Choroid plexus epithelial cell (primary cell): ENCODE data around the gene CHRNB4.
A peak's percentile ranks its signal among the peaks of the same experiment; 100 is the strongest.

Experiments
- DNase-seq: peaks from one replicate; pipeline ENCODE4 v3.0.0-alpha.2; 2010; ENCODE audit warnings: low read depth
- H3K4me3 ChIP-seq: 2 replicates; pipeline ENCODE4 v1.5.1; 2011; ENCODE audit warnings: low read depth, mild to moderate bottlenecking, control low read depth, low read length, moderate library complexity
- TF ChIP-seq, protein P1 (sequence below): conservative IDR thresholded peaks from 2 replicates; pipeline ENCODE4 v1.5.1; 2011; ENCODE audit warnings: low read depth, mild to moderate bottlenecking, control low read depth, inconsistent platforms, low read length, moderate library complexity

CHRNB4 gene

DNA sequence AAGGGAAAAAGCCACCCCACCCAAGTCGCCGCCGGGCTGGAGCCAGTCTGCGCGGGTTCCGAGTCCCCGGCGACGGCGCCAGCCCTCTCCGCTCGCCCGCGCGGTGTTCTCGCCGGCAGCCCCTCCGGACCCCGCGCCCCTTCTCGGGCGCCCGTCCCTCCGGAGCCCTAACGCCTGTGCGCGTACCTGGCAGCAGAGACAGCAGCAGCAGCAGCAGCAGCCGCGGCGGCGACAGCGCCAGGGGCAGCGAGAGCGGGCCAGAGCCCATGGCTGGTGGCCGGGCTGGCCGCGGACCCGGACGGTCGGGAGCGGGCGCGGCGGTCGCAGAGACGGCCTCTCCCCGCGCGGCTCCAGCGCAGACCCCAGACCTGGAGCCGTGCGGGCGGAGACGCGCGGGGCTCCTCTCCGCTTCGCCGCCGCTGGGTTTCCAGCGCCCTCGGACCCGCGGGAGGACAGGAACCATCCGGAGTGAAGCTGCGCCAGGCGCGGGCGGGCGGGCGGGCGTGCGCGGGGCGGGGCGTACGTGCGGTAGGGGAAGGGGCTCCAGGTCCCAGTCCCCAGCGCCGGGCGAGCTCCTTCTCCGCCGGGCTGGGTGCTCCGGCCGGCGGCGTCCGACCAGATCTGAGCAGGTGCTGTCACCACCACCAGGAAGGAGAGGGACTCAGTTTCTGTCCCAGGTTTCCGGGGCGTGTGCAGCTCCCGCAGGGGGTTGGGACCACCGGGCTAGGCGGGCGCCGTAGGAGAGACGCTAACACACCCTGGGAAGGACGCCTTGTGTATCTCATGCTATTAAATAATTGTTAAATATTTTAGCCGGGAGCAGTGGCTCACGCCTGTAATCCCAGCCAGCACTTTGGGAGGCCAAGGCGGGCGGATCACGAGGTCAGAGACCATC lies 20.2 kb downstream of the CHRNB4 start, which contains the start of gene CHRNA3:
Gene CHRNA3, minus strand, starts transcription at position 470 of the 895 bp plus-strand sequence. Its CDS starts 202 bp downstream, at position 268.
- TF ChIP-seq, protein P1, sequence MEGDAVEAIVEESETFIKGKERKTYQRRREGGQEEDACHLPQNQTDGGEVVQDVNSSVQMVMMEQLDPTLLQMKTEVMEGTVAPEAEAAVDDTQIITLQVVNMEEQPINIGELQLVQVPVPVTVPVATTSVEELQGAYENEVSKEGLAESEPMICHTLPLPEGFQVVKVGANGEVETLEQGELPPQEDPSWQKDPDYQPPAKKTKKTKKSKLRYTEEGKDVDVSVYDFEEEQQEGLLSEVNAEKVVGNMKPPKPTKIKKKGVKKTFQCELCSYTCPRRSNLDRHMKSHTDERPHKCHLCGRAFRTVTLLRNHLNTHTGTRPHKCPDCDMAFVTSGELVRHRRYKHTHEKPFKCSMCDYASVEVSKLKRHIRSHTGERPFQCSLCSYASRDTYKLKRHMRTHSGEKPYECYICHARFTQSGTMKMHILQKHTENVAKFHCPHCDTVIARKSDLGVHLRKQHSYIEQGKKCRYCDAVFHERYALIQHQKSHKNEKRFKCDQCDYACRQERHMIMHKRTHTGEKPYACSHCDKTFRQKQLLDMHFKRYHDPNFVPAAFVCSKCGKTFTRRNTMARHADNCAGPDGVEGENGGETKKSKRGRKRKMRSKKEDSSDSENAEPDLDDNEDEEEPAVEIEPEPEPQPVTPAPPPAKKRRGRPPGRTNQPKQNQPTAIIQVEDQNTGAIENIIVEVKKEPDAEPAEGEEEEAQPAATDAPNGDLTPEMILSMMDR: no peak
- no peak for DNase-seq
- no peak within 1 kb of the TSS for H3K4me3 ChIP-seq

DNA sequence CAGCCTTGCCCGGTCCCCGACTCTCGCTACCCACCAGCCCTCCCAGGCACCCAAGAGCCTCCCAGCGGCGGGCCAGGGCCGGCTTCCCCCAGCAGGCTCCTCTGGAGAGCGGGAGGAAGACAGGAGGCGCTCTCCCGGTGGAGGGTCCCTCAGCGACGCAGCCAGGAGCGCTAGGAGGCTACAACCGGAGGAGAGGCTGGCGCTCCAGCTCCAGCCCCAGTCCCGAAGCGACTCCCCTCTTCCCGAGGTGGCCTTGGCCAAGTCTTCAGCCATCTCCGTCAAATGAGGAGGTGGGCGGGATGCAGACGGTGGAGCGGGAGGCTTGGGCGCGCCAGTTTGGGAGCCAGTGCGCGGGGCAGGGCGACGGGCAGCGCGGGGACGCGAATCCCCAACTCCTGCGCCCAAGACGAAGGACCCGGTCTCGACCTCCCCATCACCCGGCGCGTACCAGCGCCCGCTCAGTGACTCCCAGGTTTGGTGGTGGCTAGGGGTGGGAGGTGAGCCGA lies 20.9 kb downstream of the CHRNB4 start:
- peak; percentile 16 for DNase-seq
- TF ChIP-seq, protein P1: peak; percentile 33
- H3K4me3 ChIP-seq: no peak overlapping the region

DNA sequence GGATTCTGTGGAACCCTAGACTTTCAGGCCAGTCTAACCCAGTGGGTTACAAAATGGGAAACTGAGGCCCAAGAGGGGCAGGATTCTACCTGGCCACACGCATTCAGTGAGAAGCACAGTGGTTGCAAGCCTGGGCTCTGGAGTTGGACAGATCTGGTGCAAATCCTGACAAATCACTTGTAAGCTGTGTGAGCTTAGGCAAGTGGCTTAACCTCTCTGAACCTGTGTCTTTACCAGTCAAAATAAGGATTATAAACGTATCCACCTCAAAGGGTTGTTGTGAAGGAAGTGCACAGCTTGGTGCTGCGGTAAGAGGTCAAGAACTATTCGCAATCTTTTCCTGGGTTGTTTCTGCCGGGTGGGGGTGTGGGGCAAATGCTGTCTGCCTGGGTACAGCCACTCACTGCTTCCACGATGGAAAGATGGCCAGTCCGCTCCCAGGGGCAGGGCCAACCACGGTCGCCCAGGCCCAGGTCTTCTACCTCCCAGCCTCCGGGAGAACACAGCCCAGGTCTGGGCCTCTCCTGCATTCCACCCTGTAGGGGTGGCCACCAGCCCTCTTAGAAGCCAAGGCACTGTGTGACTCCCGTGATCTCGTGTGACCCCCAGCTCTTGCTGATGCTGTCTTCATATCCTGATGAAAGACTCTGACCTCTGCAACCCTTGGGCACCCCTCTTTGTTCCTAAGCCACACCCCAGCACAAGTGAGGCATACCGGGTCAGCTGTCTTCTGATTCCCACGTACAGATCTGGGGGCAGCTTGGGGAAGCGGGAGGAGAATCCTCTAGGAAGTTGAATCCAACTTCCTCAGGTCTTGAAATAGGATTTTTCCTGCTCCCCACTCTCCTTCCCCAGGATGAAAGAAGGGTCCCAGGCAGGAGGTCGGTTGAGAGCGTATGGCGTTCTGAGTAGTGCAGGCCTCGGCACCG lies 21.7 kb downstream of the CHRNB4 start:
- no peak for DNase-seq
- TF ChIP-seq, protein P1: no peak
- H3K4me3 ChIP-seq: no peak overlapping the region

DNA sequence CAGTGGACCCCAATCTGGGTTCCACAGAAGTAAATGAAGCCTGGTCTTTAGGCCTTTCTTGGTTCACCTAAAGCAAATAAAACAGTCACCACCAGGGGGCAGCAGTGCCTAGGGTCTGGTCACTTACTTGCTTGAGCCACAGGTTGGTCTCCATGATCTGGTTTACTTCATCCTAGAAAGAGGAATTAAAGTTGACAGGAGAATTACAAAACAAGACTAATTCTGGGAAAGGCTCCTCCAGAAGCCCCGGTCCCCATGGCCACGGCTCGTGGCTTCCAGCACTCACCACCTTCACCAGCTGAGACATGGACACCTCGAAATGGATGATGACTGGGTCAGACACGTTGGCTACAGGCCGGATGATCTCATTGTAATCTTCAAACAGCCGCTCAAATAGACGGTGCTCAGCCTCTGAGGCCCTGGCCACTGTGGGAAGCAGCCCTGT lies 22.5 kb downstream of the CHRNB4 start:
- peak; percentile 88 for DNase-seq
- TF ChIP-seq, protein P1: peak; percentile 89
- no peak overlapping the region for H3K4me3 ChIP-seq

DNA sequence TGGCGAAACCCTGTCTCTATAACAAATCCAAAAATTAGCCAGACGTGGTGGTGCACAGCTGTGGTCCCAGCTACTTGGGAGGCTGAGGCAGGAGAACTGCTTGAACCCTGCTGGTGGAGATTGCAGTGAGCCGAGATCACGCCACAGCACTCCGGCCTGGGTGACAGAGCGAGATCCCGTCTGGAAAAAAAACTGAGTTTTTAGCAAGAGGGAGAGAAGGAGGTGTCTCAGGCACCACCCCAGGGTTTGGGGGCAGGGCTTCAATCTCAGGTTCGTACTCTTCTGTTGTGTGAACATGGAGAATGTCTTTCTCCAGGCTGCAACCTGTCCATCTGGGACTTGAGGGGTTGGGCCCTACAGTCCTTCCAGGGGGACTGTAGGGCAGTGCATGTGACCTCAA lies 22.9 kb downstream of the CHRNB4 start:
- no peak overlapping the region for H3K4me3 ChIP-seq
- no peak for DNase-seq
- TF ChIP-seq, protein P1: no peak

DNA sequence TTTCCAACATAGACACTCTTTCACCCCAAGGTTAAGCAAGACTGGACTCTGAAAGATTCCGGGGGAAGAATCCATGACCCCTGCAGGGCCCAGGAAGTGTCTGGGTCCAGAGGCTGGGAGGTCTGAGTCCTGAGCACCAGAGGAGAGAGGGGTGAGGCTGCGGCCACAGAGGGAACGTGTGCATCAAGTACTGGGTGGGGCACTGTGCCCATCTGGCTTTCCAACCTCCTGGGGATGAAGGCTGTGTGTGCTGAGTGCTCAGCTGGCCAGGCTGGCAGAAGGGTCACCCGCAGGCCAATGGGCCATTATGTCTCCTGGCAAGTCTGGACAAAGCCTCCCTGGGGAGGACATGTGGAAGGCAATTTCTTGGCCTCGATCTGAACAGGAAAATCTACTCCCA lies 23.5 kb downstream of the CHRNB4 start:
- no peak overlapping the region for H3K4me3 ChIP-seq

More for the DNA sequence above, 23.5 kb downstream of the CHRNB4 start:
- no peak for DNase-seq
- TF ChIP-seq, protein P1: no peak
